ENCODE data around the gene SCAF4.

GRCh38 chr21:31673321-31673912, 58.5 kb downstream of the SCAF4 start:
- no peak for TF ChIP-seq CTCF (IDR thresholded peaks at IDR 0.05)
- no peak for TF ChIP-seq POLR2A (IDR thresholded peaks at IDR 0.05)
- TF ChIP-seq POLR2AphosphoS5 (IDR thresholded peaks at IDR 0.05), result no peak

Data from prostate gland (tissue), 2 donors.